IPS-20b (cell line): Measurements from ENCODE around the gene ARHGAP24.

Experiments
- H3K27ac ChIP-seq: one replicate; pipeline ENCODE4 v1.5.1; 2013; ENCODE audit warnings: low read length
- H3K27me3 ChIP-seq: 2 replicates; pipeline ENCODE4 v1.6.1; 2013; ENCODE audit warnings: mild to moderate bottlenecking, low read length, inconsistent platforms; ENCODE audit not compliant: insufficient read depth
- H3K36me3 ChIP-seq: 2 replicates; pipeline ENCODE4 v1.6.1; 2013; ENCODE audit warnings: low read depth, mild to moderate bottlenecking, inconsistent platforms, low read length, moderate library complexity; ENCODE audit not compliant: insufficient read depth
- H3K4me1 ChIP-seq: 2 replicates; pipeline ENCODE4 v1.6.1; 2013; ENCODE audit warnings: mild to moderate bottlenecking, control low read depth, inconsistent platforms, low read length, moderate library complexity; ENCODE audit not compliant: insufficient read depth
- H3K4me3 ChIP-seq: 2 replicates; pipeline ENCODE4 v1.5.1; 2013; ENCODE audit warnings: mild to moderate bottlenecking, low read length, inconsistent platforms
- H3K9ac ChIP-seq: 2 replicates; pipeline ENCODE4 v1.6.1; 2013; ENCODE audit warnings: low read depth, mild to moderate bottlenecking, inconsistent platforms, low read length, moderate library complexity
- H3K9me3 ChIP-seq: 2 replicates; pipeline ENCODE4 v1.6.1; 2013; ENCODE audit warnings: mild to moderate bottlenecking, low read depth, low read length, inconsistent platforms; ENCODE audit not compliant: insufficient read depth

ARHGAP24 gene

DNA sequence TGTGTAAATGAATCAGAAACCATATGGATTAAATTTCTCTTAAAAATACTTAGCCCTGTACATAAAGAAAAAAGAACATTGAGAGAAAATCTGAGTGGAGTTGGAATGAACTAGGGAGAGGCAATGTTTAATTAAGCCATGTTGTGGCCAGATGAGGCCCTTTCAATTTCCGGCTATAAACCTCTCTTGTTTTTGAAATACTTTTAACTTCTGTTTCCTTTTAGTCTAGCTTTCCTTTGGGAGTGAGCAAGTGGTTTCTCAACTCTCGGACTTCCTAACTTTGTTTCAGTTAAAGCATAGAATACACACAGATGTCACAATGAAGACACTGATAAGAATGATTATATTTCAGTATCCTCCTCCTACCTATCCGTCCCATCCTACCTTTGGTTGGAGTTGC is 197.2 kb downstream of the ARHGAP24 start:
- peaks cover 6% of the 10 kb centered on the region; the same call in 1 of the 2 replicates for H3K36me3 ChIP-seq
- H3K9ac ChIP-seq = no peak overlapping the region
- peaks cover 16% of the 10 kb centered on the region for H3K9me3 ChIP-seq
- peaks cover 18% of the 10 kb centered on the region for H3K4me1 ChIP-seq
- no peaks in the 10 kb centered on the region for H3K27me3 ChIP-seq
- no peak overlapping the region for H3K27ac ChIP-seq
- H3K4me3 ChIP-seq = no peak overlapping the region

DNA sequence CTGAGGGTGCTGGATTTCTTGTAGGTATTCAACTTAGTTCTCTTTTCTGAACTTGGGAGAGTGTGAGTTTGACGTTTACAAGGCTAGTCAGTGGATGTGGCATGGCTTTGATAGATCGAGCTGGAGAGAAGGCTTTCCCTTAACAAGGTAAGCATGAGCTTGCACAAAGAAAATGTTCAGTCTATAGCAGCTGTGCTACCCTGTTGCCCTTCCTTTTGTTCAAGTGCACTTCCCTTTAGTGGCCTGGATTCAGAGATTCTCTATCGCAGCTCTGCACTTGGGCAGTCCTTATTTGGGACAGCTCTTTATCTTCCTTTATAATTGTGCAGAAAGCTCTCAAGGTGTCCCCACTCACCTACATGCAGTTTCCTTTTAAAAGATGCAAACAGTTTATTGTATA is 198.0 kb downstream of the ARHGAP24 start:
- Histone ChIP-seq H3K4me3 (no peak overlapping the region), H3K4me1 (peaks cover 18% of the 10 kb centered on the region), H3K27me3 (no peaks in the 10 kb centered on the region), H3K36me3 (no peaks in the 10 kb centered on the region), H3K27ac (no peak overlapping the region), H3K9me3 (peaks cover 7% of the 10 kb centered on the region), H3K9ac (no peak overlapping the region)

DNA sequence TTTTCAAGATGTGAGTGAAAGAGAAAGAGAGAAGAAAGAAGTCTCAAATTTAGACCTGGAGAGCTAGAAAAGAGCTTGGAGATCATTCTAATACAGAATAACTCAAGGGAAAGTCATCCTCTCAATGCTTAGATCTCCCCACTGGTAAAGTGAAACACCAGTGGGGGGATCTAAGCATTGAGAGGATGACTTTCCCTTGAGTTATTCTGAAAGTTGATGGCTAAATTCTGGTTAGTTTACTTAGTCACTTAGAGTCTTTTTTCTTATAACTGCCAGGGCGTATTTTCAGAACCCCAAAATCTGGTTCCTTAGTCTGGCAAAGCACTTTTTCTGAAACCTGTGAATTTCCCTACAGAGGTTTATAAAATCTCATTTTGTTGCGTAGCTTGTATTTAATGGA is 198.6 kb downstream of the ARHGAP24 start:
- no peak overlapping the region for H3K4me3 ChIP-seq
- H3K27ac ChIP-seq = no peak overlapping the region
- H3K27me3 ChIP-seq = no peaks in the 10 kb centered on the region
- no peak overlapping the region for H3K9ac ChIP-seq
- peaks cover 18% of the 10 kb centered on the region for H3K4me1 ChIP-seq
- H3K9me3 ChIP-seq = peaks cover 2% of the 10 kb centered on the region; the same call in 1 of the 2 replicates
- no peaks in the 10 kb centered on the region for H3K36me3 ChIP-seq

DNA sequence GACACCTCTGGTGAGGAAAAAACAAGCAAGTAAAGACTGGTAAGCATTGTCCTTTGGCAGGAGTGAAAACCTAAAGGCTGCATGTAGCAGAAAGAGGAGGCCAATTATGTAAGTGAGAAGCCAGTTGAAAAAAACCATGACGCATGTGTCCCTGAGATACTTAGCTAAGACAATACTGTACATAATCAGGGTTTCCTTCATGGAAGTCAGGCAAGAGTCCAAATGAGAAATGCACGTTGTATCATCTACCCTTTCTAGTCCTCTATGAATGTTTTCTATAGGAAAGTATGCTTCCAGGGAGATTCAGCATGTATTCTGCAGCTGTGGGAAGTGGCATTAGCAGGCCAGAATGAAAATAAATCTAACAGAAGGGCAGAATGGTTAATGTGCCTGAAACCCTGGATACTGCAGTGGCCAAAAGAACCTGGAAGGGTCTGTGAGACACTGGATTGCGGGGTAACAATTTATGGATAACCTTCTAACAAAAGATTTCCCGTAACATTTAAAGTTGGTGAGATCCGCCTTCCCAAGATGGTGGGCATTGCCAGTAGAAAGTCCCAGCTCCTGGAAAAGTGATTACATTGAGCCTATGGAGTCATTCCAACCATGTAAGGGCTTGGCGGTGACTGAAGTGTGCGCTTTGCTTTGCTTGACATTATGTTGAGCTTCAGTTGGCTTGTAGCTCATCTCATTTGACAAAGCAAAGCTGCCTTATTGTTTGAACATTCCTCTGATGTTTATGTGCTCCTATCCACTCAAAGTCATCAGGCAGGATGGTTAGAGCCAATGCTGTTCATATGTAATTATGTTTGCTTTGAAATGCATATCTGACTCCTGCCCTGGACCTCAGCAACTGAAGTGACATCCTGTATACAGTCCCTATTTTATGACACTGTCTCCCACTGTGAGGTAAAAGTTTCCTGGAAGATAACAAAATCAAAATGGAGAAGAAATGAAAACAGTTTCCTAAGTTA is 200.4 kb downstream of the ARHGAP24 start:
- Histone ChIP-seq H3K4me3 (peak overlapping the region; percentile 31), H3K27me3 (no peaks in the 10 kb centered on the region), H3K27ac (no peak overlapping the region), H3K9me3 (no peaks in the 10 kb centered on the region), H3K4me1 (peaks cover 21% of the 10 kb centered on the region), H3K9ac (no peak overlapping the region), H3K36me3 (no peaks in the 10 kb centered on the region)

DNA sequence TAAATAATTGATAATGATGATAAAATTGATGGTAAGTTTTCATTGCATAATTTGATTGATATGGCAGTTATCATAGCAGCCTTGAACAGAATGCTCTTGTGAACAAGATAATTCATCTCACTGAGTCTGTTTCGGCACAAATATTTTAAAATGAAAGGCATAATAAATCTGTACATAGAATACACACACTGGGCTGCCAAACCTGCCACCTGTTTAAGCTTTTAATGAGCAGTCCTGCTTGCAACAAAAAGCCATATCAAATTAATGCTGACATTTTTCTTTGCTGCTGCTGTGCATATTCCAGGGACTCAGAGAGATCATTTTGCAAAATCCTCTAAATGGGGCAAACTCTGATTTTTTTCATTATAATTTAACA is 201.1 kb downstream of the ARHGAP24 start:
- Histone ChIP-seq H3K9ac (no peak overlapping the region), H3K9me3 (no peaks in the 10 kb centered on the region), H3K27ac (no peak overlapping the region), H3K4me1 (peaks cover 21% of the 10 kb centered on the region), H3K36me3 (no peaks in the 10 kb centered on the region), H3K4me3 (peak overlapping the region; percentile 31), H3K27me3 (no peaks in the 10 kb centered on the region)

DNA sequence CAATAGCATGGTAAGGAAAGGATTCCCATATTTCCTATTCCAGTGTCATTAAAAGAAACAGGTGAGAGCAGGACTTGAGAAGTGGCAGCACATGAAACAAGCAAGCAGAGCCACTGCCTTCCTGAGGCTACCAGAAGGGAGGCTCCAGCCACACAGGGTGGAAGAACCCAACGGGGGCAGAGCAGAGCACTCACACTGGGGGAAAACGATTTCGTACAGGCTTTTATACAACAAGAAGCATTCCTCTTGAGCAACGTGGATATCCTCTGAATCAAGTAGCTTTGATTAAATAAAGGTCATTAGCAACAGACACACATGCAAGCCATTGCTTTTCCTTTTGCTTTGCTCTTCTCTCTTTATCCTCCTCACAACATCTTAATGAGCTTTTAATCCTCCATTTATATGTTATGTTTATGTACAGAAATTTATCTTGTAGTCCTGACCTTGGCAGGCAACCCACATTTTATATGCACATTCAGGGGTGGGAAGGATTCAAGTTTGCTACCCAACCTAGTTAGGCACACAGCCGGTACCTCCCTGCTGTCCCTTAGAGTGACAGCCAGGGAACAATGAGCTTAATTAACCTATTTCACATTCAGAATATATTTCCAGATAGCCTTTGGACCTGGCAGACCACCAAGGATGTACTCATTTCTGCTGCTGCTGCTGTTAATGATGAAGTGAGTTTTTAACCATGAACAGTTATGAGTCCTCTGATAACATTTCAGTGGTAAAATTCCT is 202.1 kb downstream of the ARHGAP24 start:
- no peak overlapping the region for H3K27ac ChIP-seq
- peaks cover 21% of the 10 kb centered on the region for H3K4me1 ChIP-seq

DNA sequence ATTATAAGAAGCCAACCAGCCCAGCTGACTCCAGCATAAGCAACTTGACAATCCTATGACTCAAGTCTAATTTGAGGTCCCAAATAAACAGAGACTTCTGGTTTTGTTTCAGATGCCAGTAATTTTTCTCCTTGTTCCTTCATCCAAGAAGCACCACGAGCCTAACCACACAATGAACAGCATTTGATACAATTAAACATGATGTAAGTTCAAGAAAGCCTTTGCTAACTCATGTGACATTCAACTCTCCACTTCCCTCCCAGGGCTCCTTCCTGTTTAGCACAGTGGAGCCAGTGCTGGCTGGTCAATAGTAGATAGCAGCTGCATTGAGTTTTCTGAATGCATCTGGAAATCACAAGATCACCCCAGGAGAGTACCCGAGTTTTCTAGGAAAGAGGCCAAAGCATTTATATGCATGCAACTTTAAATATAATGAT is 206.3 kb downstream of the ARHGAP24 start:
- no peak overlapping the region for H3K27ac ChIP-seq

More for the DNA sequence above, 202.1 kb downstream of the ARHGAP24 start:
- no peaks in the 10 kb centered on the region for H3K27me3 ChIP-seq
- no peak overlapping the region for H3K9ac ChIP-seq
- H3K36me3 ChIP-seq = no peaks in the 10 kb centered on the region
- H3K4me3 ChIP-seq = no peak overlapping the region
- no peaks in the 10 kb centered on the region for H3K9me3 ChIP-seq

DNA sequence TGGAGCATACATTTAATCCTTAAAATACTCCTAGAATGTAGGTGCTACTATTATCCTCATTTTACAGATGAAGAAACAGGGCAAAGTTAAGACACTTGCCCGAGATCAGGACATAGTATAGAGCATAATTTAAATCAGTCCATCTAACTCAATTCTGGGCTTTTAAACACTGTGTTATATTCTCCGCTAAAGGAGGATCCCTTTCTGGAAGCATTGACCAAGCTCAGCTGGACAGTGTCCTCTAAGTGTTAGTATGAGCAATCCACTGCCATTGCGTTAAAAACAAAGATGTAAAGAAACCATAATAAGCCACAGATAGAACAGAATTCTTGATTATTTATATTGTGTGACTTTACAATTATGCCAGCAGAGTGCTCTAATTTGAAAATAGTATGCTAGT is 207.0 kb downstream of the ARHGAP24 start:
- H3K4me1 ChIP-seq = peaks cover 3% of the 10 kb centered on the region; the same call in 1 of the 2 replicates
- H3K4me3 ChIP-seq = no peak overlapping the region
- no peaks in the 10 kb centered on the region for H3K9me3 ChIP-seq
- no peaks in the 10 kb centered on the region for H3K36me3 ChIP-seq
- no peak overlapping the region for H3K27ac ChIP-seq
- H3K9ac ChIP-seq = no peak overlapping the region
- no peaks in the 10 kb centered on the region for H3K27me3 ChIP-seq

More for the DNA sequence above, 206.3 kb downstream of the ARHGAP24 start:
- no peaks in the 10 kb centered on the region for H3K36me3 ChIP-seq
- H3K9me3 ChIP-seq = no peaks in the 10 kb centered on the region
- H3K27me3 ChIP-seq = no peaks in the 10 kb centered on the region
- peaks cover 3% of the 10 kb centered on the region; the same call in 1 of the 2 replicates for H3K4me1 ChIP-seq
- no peak overlapping the region for H3K4me3 ChIP-seq
- H3K9ac ChIP-seq = no peak overlapping the region

DNA sequence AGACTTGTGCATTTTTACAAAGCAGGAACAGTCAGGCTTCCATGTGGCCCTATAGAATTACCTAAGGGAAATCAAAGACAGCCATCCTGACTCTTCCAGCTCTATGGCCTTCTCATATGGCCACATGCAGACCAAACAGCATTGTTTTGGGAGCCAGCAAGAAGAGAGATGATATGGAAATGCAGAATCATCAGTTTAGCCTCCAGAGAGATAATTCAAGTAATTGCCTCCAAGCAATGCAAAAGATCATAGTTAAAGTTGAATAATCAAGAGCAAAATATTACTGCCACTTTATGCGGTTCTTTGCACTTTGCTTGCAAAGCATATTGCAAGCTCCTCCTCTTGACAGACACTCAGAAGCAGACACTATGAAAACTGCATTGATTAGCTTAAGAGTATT is 207.4 kb downstream of the ARHGAP24 start:
- Histone ChIP-seq H3K27me3 (no peaks in the 10 kb centered on the region), H3K4me1 (peaks cover 3% of the 10 kb centered on the region; the same call in 1 of the 2 replicates), H3K9ac (no peak overlapping the region), H3K9me3 (no peaks in the 10 kb centered on the region), H3K4me3 (no peak overlapping the region), H3K36me3 (no peaks in the 10 kb centered on the region), H3K27ac (no peak overlapping the region)

DNA sequence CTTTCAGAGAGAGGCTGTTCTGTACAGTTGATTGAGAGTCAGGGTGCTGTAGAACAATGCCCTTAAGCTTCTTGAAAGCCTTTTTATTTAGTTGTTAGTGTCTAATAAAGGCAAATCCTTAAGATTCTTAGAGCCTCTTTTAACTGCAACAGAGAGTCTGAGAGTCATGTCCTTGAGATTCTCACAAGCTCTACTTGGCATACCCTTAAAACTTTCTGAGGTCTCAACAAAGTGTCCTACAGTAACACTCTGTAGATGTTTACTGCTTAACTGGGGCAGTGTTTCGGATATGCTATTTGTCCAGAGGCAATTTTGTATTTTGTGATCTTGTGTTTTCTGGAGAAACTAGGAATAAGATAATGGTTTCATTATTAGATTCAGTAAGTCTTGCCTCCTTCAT is 209.7 kb downstream of the ARHGAP24 start:
- H3K27me3 ChIP-seq = no peaks in the 10 kb centered on the region

DNA sequence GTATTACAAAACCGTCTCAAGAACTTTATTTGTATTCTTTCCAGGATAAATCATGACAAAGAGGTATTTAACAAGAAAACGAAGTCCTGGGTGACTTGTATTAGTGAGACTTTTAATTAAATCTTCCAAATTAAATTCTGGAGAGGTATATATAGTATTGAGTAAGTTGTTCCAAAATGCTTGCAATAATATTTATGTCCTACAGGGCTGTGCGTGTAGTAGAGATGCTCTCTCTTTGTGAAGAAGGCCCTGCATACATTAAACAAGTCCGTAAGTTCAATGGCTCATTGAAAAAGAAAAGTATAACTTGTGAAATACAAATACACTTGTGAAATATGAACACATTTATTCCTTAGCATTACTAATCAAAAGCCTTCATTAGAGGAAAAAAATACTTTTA is 211.4 kb downstream of the ARHGAP24 start:
- no peak overlapping the region for H3K4me3 ChIP-seq
- no peak overlapping the region for H3K27ac ChIP-seq
- no peaks in the 10 kb centered on the region for H3K4me1 ChIP-seq
- H3K9ac ChIP-seq = no peak overlapping the region
- H3K9me3 ChIP-seq = no peaks in the 10 kb centered on the region
- no peaks in the 10 kb centered on the region for H3K36me3 ChIP-seq
- no peaks in the 10 kb centered on the region for H3K27me3 ChIP-seq

More for the DNA sequence above, 209.7 kb downstream of the ARHGAP24 start:
- Histone ChIP-seq H3K4me1 (no peaks in the 10 kb centered on the region), H3K27ac (no peak overlapping the region), H3K9me3 (no peaks in the 10 kb centered on the region), H3K4me3 (no peak overlapping the region), H3K9ac (no peak overlapping the region), H3K36me3 (no peaks in the 10 kb centered on the region)
